ENCODE data around the gene ANKIB1.
"Not testable (repeated sequence)": the region's sequence is repeated elsewhere in the genome, so short reads cannot be mapped to it uniquely, and the experiment has no call there.

Gene ANKIB1

DNA sequence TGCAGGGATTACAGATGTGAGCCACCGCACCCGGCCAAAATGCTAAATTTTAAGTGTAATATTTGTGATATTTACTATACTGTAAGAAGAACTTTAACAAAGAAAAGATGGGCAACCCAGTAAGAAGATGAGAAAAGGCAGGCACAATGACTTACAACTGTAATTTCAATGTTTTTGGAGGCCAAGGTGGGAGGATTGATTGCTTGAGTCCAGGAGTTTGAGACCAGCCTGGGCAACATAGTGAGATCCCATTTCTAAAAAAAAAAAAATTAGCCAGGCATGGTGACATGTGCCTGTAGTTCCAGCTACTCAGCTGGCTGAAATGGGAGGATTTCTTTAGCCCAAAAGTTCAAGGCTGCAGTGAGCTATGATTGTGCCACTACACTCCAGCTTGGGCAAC, 189.8 kb downstream of the ANKIB1 start:
- TF ChIP-seq, protein P1, sequence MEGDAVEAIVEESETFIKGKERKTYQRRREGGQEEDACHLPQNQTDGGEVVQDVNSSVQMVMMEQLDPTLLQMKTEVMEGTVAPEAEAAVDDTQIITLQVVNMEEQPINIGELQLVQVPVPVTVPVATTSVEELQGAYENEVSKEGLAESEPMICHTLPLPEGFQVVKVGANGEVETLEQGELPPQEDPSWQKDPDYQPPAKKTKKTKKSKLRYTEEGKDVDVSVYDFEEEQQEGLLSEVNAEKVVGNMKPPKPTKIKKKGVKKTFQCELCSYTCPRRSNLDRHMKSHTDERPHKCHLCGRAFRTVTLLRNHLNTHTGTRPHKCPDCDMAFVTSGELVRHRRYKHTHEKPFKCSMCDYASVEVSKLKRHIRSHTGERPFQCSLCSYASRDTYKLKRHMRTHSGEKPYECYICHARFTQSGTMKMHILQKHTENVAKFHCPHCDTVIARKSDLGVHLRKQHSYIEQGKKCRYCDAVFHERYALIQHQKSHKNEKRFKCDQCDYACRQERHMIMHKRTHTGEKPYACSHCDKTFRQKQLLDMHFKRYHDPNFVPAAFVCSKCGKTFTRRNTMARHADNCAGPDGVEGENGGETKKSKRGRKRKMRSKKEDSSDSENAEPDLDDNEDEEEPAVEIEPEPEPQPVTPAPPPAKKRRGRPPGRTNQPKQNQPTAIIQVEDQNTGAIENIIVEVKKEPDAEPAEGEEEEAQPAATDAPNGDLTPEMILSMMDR (conservative IDR thresholded peaks at IDR 0.05) = no peak
- no peak overlapping the region for H3K27ac ChIP-seq

DNA sequence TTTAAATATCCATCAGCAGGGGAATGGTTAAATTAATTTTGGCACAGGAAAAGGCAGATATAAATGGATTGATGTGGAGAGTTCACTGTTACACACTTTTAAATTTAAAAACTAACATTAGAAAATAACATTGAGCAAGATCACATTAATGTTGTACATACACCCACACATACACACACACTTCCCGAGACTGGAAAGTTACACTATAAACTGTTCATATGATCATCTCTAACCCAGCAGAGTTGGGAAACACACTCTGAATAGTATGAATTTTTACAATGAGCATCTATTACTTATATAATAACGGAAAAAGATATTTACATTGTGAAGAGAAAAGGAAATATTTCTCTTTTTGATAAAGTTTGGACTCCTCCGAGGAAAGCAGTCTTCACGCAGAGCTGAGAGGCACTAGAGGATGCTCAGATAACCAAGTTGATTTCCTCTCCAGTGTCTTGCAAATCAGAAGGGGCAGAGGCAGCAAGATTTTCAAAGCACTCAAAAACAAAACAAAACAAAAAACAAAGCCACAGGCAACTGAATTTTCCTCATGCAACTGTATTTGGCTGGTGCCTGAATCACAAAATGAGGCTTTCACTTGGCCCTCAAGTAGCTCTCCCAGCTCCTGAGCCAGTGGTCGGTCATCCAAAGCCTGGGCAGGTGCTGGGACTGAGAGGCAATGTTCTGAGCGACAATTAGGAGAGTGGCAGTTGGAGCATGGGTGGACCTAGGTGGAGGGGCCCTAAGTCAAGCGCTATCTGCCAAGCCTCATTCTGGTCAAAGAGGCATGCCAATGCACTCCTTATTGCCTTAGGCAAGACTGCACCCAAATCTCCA, 191.1 kb downstream of the ANKIB1 start:
- TF ChIP-seq, protein P1 (conservative IDR thresholded peaks at IDR 0.05) = no peak
- H3K27ac ChIP-seq = no peak overlapping the region

DNA sequence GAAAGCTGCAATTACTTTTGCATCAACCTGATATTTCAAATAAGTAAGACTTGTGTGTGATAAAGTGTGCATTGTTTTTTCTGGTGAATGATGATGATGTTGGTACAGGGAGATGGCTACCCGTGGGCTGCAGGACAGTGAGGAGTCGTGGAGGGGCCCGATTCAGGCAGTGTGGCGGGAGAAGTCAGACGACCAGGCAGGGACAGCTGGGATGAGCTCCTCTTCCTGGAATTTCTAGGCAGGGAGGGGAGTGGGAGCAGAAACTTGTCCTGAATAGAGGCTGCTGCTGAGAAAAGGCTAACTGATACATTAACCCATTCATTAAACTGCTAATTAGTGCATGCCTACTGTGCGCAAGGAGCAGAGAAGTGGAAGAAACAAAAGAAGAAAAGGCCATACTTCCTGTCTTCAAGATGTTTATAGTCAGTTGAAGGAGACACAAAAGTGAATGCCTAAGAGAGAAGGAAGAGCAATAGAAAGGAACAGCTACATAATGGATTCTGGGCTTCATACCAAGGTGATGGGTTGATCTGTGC, 192.2 kb downstream of the ANKIB1 start:
- TF ChIP-seq, protein P1 (conservative IDR thresholded peaks at IDR 0.05) = no peak
- H3K27ac ChIP-seq = no peak overlapping the region

DNA sequence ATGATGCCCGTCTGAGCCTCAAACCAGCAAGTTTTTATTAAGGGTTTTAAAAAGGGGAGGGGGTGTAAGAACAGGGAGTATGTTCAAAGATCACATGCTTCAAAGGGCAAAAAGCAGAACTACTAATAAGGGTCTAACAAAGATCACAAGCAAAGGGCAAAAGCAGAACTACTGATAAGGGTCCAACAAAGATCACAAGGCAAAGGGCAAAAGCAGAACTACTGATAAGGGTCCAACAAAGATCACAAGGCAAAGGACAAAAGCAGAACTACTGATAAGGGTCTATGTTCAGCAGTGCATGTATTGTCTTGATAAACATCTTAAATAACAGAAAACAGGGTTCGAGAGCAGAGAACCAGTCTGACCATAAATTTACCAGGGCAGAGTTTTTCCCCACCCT, 196.9 kb downstream of the ANKIB1 start:
- not testable (repeated sequence) for H3K27ac ChIP-seq

DNA sequence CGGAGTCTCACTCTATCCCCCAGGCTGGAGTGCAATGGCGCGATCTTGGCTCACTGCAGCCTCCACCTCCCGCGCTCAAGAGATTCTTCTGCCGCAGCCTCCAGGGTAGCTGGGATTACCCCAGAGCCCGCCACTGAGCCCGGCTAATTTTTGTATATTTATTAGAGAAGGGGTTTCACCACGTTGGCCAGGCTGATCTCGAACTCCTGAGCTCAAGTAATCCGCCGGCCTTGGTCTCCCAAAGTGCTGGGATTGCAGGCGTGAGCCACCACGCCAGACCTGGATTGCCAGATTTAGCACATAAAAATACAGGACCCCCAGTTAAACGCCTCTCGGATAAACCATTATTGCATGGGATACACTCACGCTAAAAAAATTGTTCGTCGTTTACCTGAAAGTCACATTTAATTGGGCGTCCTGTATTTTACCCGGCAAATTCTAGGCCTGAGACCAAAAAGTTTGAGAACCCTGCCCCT, 201.1 kb downstream of the ANKIB1 start:
- H3K27ac ChIP-seq = peak overlapping the region; percentile 98
- TF ChIP-seq, protein P1 (conservative IDR thresholded peaks at IDR 0.05) = no peak

DNA sequence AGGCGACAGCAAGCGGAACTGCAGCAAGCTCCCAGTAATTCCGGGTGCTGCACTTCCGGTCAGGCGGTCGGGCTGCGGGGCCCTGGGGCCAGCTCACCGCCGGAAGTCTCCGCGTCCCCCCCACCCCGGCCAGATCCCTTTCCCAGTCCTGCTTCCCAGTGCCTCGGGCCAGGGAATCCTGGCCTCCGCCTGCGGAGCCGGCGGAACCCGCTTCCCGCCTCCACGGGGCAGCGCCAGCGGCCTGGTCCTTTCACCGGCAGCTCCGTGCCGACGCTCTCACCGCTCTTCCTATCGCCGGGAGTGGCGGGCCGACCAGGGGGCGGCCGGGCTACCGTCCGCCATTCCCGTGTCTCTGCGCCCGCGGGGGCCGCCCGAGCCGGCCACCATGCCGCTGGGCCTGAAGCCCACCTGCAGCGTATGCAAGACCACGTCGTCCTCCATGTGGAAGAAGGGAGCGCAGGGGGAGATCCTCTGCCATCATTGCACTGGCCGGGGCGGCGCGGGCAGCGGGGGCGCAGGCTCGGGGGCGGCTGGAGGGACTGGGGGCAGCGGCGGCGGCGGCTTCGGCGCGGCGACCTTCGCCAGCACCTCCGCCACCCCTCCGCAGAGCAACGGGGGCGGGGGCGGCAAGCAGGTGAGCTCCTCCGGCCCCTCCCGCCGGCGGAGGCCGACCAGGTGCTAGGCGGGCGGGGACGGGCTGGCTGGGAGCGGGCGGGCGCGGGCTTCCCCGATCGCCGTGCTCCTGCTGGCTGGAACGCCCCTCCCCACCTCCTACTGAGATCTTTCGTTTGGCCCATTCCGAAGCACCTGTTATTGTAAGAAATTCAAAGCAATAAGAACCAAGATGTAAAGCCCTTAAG, 201.8 kb downstream of the ANKIB1 start, which contains the start of gene GATAD1:
Gene GATAD1 (plus strand): TSS at position 138 of the 860 bp plus-strand sequence. CDS start 248 bp downstream, at position 386.
- TF ChIP-seq, protein P1 (conservative IDR thresholded peaks at IDR 0.05) = peak; percentile 93
- peak within 1 kb of the TSS; percentile 98 for H3K27ac ChIP-seq

DNA sequence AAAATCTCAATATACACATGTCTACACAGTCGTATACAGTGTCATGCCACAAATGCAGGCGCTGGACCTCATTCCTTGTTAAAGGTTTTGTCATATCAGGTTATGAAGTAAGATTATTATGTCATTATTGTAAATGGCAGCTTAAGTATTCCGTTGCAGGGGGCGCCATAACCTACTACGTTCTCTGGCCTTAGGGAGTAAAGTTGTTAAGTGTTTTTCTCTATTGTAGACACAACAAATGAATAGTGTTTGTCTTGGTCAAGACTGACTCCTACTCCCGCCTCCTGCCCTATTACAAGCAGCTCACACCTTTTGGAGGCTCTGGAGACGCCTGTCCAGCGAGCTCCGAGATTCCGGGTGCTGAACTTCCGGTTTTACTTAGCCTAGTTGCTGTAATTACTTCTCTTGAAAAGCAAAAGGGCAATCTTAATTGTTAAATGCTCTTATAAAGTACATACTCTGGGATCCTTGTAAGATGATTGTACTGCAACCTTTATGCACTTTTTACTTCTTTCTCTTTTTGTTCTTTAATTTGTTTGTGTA, 202.5 kb downstream of the ANKIB1 start:
- H3K27ac ChIP-seq = peak overlapping the region; percentile 98

More for the DNA sequence above, 202.5 kb downstream of the ANKIB1 start:
- TF ChIP-seq, protein P1 (conservative IDR thresholded peaks at IDR 0.05) = peak; percentile 56
